B cell (primary cell): Measurements from ENCODE around the gene TTLL10. TPM values are rescaled to one million over a fixed set of nuclear protein-coding genes. Genes with fewer than 3 reads are reported as not detected.
A peak's percentile ranks its signal among the peaks of the same experiment; 100 is the strongest.

ENCODE experiments used
- ATAC-seq: fragments of 200-7000 bp; cut with Tn5 transposase; one replicate; pipeline ENCODE4 v1.10.0; 2021; ENCODE audit warnings: low read depth, mild to moderate bottlenecking, moderate number of reproducible peaks, moderate library complexity
- CTCF ChIA-PET: fragments of 350-600 bp; sonication (Branson Sonifier 250); formaldehyde crosslinking; loops from one replicate; lab custom pipeline; 2021; ENCODE audit warnings: antibody characterized with exemption, inconsistent platforms; lab: Charles Lee
- POLR2A ChIA-PET: fragments of 350-600 bp; sonication (Branson Sonifier 250); formaldehyde crosslinking; loops from one replicate; lab custom pipeline; 2021; ENCODE audit warnings: antibody characterized with exemption; lab: Charles Lee
- DNase-seq: peaks from one replicate; pipeline ENCODE4 v3.0.0; 2013
- H2AFZ ChIP-seq: 2 replicates; pipeline ENCODE4 v1.6.1; 2012; ENCODE audit warnings: mild to moderate bottlenecking, low read depth, low read length; ENCODE audit not compliant: insufficient read depth, poor library complexity, severe bottlenecking
- H3K27ac ChIP-seq, 2 donors: 1 replicate in 1 of 2; 2 replicates in 1 of 2; pipeline ENCODE4 v1.5.1; 2012 to 2013; ENCODE audit warnings: low read length in 2 of 2, mild to moderate bottlenecking in 2 of 2, moderate library complexity in 1 of 2
- H3K27me3 ChIP-seq, 4 experiments: fragments of 200-600 bp in 1 of 4; sonication (generic) in 1 of 4; replicated peaks in 1 of 4; 1 replicate in 2 of 4; 2 replicates in 2 of 4; pipeline versions ENCODE4 v1.6.1 to v1.7.0; 2013 to 2016; ENCODE audit warnings: low read length in 3 of 4, mild to moderate bottlenecking in 2 of 4, mixed read lengths in 1 of 4, moderate library complexity in 1 of 4; ENCODE audit not compliant: insufficient read depth in 4 of 4, control insufficient read depth in 3 of 4; ENCODE audit errors: control extremely low read depth in 1 of 4
- H3K36me3 ChIP-seq, 2 experiments: replicated peaks in 1 of 2; 1 replicate in 1 of 2; 2 replicates in 1 of 2; pipeline versions ENCODE4 v1.6.1 to v1.7.1; 2013; ENCODE audit warnings: low read length in 1 of 2; ENCODE audit not compliant: insufficient read depth in 2 of 2, control insufficient read depth in 1 of 2; ENCODE audit errors: control extremely low read depth in 1 of 2, extremely low read depth in 1 of 2
- H3K4me1 ChIP-seq, 2 donors: fragments of 200-600 bp in 1 of 2; sonication (generic) in 1 of 2; 1 replicate in 1 of 2; 2 replicates in 1 of 2; pipeline versions ENCODE4 v1.5.1 to v1.6.1; 2013 to 2017; ENCODE audit warnings: low read length in 2 of 2; ENCODE audit not compliant: control insufficient read depth in 2 of 2, insufficient read depth in 2 of 2
- H3K4me2 ChIP-seq: replicated peaks from 2 replicates; pipeline ENCODE3; 2012; ENCODE audit warnings: mild to moderate bottlenecking, low read depth, low read length; ENCODE audit not compliant: poor library complexity, severe bottlenecking
- H3K4me3 ChIP-seq, 5 experiments: fragments of 200-600 bp in 1 of 5; sonication (generic) in 1 of 5; 1 replicate in 3 of 5; 2 replicates in 2 of 5; pipeline versions ENCODE4 v1.5.1 to v1.7.0; 2011 to 2016; ENCODE audit warnings: low read length in 4 of 5, mild to moderate bottlenecking in 4 of 5, low read depth in 2 of 5, control low read depth in 1 of 5, moderate library complexity in 1 of 5; ENCODE audit not compliant: insufficient read depth in 1 of 5; ENCODE audit errors: control extremely low read depth in 1 of 5, extremely low read depth in 1 of 5
- H3K79me2 ChIP-seq: fragments of 200-600 bp; sonication (generic); one replicate; pipeline ENCODE4 v1.6.0; 2016; ENCODE audit warnings: low read length; ENCODE audit not compliant: control insufficient read depth, insufficient read depth
- H3K9ac ChIP-seq: fragments of 200-600 bp; sonication (generic); 2 replicates; pipeline ENCODE4 v1.6.1; 2017; ENCODE audit warnings: mild to moderate bottlenecking, low read length, moderate library complexity
- H3K9me3 ChIP-seq, 3 donors: one replicate each; pipeline versions ENCODE4 v1.6.1 to v1.7.1; 2013; ENCODE audit warnings: low read length in 2 of 3; ENCODE audit not compliant: control insufficient read depth in 2 of 3, insufficient read depth in 1 of 3; ENCODE audit errors: control extremely low read depth in 1 of 3
- H4K20me1 ChIP-seq: 2 replicates; pipeline ENCODE4 v1.6.0; 2012; ENCODE audit warnings: mild to moderate bottlenecking, low read length; ENCODE audit not compliant: insufficient read depth, control insufficient read depth, poor library complexity, severe bottlenecking
- H3K27ac Mint-ChIP-seq: one replicate; pipeline ENCODE4 v1.8.0; 2021; ENCODE audit warnings: mixed read lengths
- H3K27me3 Mint-ChIP-seq: one replicate; pipeline ENCODE4 v1.8.0; 2021; ENCODE audit warnings: mixed read lengths
- H3K4me1 Mint-ChIP-seq: one replicate; pipeline ENCODE4 v1.8.0; 2021; ENCODE audit warnings: mixed read lengths
- H3K4me3 Mint-ChIP-seq: one replicate; pipeline ENCODE4 v1.8.0; 2021; ENCODE audit warnings: mixed read lengths
- H3K9me3 Mint-ChIP-seq: one replicate; pipeline ENCODE4 v1.8.0; 2022; ENCODE audit warnings: mixed read lengths; ENCODE audit not compliant: insufficient read depth
- CTCF ChIP-seq: fragments of 200-600 bp; IDR thresholded peaks from one replicate; pipeline ENCODE4 v1.8.0; 2022; ENCODE audit warnings: antibody characterized with exemption, mild to moderate bottlenecking
- EZH2 ChIP-seq: IDR thresholded peaks from 2 replicates; pipeline ENCODE4 v1.6.1; 2012; ENCODE audit warnings: borderline replicate concordance, low read depth, mild to moderate bottlenecking, moderate library complexity, low read length; ENCODE audit not compliant: insufficient read depth, poor library complexity, severe bottlenecking
- WGBS: methylation state at CpG from one replicate; pipeline ENCODE4 v1.1.5; 2013; ENCODE audit warnings: missing lambda C conversion rate; ENCODE audit not compliant: insufficient coverage; 5-methylcytosine and 5-hydroxymethylcytosine counted together
- intact Hi-C: fragments of 100-400 bp; cut with micrococcal nuclease; formaldehyde crosslinking; loops from one replicate; pipeline ENCODE4 v1.10.0; 2022
- polyA plus RNA-seq: library from polyadenylated mRNA; depleted of rRNA; stranded (reverse); fragments of >200 nt; gene quantifications from 2 replicates; pipeline ENCODE4 v1.2.3, GENCODE V29; 2012
- total RNA-seq, 2 donors: library from RNA; stranded (reverse); fragments of 120-200 nt in 1 of 2; gene quantifications; 1 replicate in 1 of 2; 2 replicates in 1 of 2; pipeline versions ENCODE4 v1.2.3 to v1.2.4, GENCODE V29; 2013 to 2022

TTLL10 gene
- total and polyA plus RNA-seq, 2 donors (not counting 1 experiment from before 2014, with no cell fraction given): 0.37 to 0.45 TPM

GRCh38 chr1:1216770-1217620 is 43.3 kb downstream of the TTLL10 start:
- ATAC-seq (no peak), DNase-seq (no peak)
- CTCF ChIA-PET: no interaction called here
- peaks cover 0 to 11% (median 0%) of the 10 kb centered on the region in 3 donors for H3K9me3 ChIP-seq
- H3K4me1 ChIP-seq: peaks cover 34% of the 10 kb centered on the region in 2 donors
- no peak overlapping the region for H3K9ac ChIP-seq
- H3K4me3 Mint-ChIP-seq: no peak overlapping the region
- H3K9me3 Mint-ChIP-seq: no peaks in the 10 kb centered on the region
- TF ChIP-seq CTCF: no peak
- no peak for TF ChIP-seq EZH2
- peaks cover 50% of the 10 kb centered on the region for H4K20me1 ChIP-seq
- no peak overlapping the region for H3K27ac ChIP-seq
- H2AFZ ChIP-seq: no peak overlapping the region
- POLR2A ChIA-PET: no interaction called here
- peaks cover 0 to 43% of the 10 kb centered on the region in 2 experiments for H3K36me3 ChIP-seq
- H3K27me3 ChIP-seq: peaks cover 0 to 10% (median 4%) of the 10 kb centered on the region in 4 experiments
- peak overlapping the region; percentile 72 for H3K27ac Mint-ChIP-seq
- H3K4me1 Mint-ChIP-seq: peaks cover 24% of the 10 kb centered on the region
- no peaks in the 10 kb centered on the region for H3K27me3 Mint-ChIP-seq
- no peak overlapping the region for H3K4me2 ChIP-seq
- H3K4me3 ChIP-seq: no peak overlapping the region
- peaks cover 10% of the 10 kb centered on the region for H3K79me2 ChIP-seq
- WGBS: 96% methylated on average over 65 of the region's 74 CpGs
- intact Hi-C loops: no loop called here
